Astrocyte of the cerebellum (primary cell): ENCODE data around the gene HAUS5.
A peak's percentile ranks its signal among the peaks of the same experiment; 100 is the strongest.

Source experiments
- DNase-seq: peaks from one replicate; pipeline ENCODE4 v3.0.0-alpha.2; 2011; ENCODE audit warnings: low read depth
- H3K4me3 ChIP-seq: 2 replicates; pipeline ENCODE4 v1.5.1; 2011; ENCODE audit warnings: mild to moderate bottlenecking, low read depth, low read length, moderate library complexity
- CTCF ChIP-seq: IDR thresholded peaks from 2 replicates; pipeline ENCODE4 v1.5.1; 2012; ENCODE audit warnings: low read length, low read depth, moderate library complexity, mild to moderate bottlenecking; ENCODE audit errors: missing control alignments
- in situ Hi-C: cut with HindIII; loops from 2 replicates; pipeline ENCODE4 v1.10.0; 2017; ENCODE audit warnings: low sequenced_read_pairs

The HAUS5 gene

GRCh38 chr19:35619290-35619923 is 6.9 kb downstream of the HAUS5 start:
- no peak for DNase-seq
- no peak overlapping the region for H3K4me3 ChIP-seq
- in situ Hi-C loops: no loop called here
- TF ChIP-seq CTCF: no peak

GRCh38 chr19:35620001-35620400 is 7.5 kb downstream of the HAUS5 start:
- DNase-seq: no peak
- TF ChIP-seq CTCF: no peak
- H3K4me3 ChIP-seq: no peak overlapping the region
- in situ Hi-C loops: no loop called here

GRCh38 chr19:35621708-35622107 is 9.2 kb downstream of the HAUS5 start:
- no peak for DNase-seq
- H3K4me3 ChIP-seq: no peak overlapping the region
- no peak for TF ChIP-seq CTCF
- in situ Hi-C loops: no loop called here

- H3K4me3 ChIP-seq: no peak overlapping the region
- no peak for DNase-seq
- TF ChIP-seq CTCF: no peak
- in situ Hi-C loops: no loop called here
These were observed 10.2 kb downstream of the HAUS5 start for GRCh38 chr19:35622750-35623149.

- no peak for DNase-seq
- in situ Hi-C loops: no loop called here
- no peak for TF ChIP-seq CTCF
- no peak overlapping the region for H3K4me3 ChIP-seq
These were observed 10.9 kb downstream of the HAUS5 start for GRCh38 chr19:35623327-35624010.

- DNase-seq: no peak
- no peak for TF ChIP-seq CTCF
- in situ Hi-C loops: no loop called here
- H3K4me3 ChIP-seq: peak overlapping the region; percentile 92
These were observed 15.7 kb downstream of the HAUS5 start for GRCh38 chr19:35628264-35628564.
